Cerebellar nuclear complex (tissue), 1 donor: ENCODE measurements around the gene KCP.

Source experiments
- DNase-seq, 2 experiments: peaks; one replicate each; lab custom pipeline; 2025; lab: John Stamatoyannopoulos, UW

KCP gene

GRCh38 chr7:128841171-128841690 lies 69.3 kb downstream of the KCP start:
- DNase-seq = no peak

DNA sequence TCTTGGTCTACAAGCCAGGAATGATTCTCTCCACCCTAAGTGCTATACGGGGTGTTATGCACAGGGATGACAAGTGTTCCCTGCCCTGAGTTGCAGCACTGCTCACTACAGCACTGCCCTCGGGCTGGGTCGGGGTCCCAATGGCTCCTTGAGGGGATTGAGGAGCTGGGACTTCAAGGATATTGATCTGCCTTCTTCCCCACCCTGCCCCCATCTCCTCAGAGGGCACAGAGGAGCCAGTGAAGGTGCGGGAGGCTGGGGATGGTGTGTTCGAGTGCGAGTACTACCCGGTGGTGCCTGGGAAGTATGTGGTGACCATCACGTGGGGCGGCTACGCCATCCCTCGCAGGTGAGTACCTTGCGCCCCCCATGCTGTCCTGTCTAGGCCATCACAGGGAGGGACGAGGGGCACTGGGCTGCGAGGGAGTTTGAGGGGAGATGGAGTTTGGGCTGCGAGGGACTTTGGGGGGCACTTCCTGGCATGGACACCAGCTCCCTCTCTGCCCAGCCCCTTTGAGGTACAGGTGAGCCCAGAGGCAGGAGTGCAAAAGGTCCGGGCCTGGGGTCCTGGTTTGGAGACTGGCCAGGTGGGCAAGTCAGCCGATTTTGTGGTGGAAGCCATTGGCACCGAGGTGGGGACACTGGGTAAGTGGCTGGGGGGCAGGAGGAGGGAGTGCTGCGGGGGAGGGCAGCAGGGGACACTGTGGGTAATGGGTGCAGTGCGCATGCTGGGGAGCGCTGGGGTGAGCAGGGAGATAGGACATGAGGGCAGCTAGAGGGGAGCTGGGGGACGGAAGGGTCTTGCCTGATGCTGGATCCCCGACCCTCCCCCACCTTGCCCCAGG lies 70.0 kb downstream of the KCP start:
- no peak for DNase-seq

DNA sequence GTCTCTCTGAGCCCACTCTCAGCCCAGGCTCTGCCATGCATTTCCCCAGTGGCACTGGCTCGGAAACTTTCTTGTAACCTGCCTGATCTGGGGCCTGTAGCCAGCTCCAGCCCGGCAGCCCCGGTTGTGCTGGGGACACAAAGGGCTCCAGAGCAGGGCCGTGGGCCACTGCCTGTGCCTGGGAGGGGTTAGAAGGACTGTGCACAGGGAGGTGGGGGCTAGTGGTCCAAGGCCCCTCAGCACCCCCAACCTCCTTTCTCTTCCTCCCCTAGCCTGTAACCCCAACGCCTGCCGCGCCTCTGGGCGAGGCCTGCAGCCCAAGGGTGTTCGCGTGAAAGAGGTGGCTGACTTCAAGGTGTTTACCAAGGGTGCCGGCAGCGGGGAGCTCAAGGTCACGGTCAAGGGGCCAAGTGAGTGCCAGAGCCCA lies 70.7 kb downstream of the KCP start:
- no peak for DNase-seq

DNA sequence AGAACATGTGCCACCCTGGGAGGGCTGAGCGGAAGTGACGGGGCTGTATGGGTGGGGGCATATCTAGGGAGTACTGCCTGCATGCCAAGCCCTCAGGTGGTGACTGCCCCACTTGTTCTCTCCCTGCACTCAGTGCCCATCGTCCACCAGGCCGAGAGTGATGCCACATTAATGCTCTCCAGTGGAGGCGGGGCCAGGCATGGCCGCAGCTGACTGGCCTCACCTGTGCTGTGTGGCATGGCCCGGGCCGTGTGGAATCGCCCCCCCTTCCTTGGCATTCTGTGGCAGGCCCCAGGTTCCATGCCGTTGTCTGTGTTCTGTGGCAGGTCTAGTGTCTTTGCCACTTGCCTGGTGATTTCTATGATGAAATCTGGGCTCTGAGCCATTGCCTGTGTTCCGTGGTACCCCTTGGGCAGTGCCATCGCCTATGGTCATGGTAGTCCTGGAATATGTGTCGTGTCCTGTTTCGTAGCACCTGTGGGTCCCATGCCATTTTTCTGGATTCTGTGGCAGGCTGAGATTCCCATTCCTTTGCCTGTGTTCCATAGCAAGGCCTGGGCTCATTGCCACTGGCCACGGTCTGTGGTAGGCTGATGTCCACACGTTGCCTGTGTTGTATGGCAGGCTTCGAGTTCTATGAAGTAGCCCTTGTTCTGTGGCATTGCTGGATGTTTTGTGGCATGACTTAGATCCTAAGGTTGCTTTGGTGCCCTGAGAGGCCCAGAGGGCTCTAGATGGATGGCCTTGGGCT lies 71.4 kb downstream of the KCP start:
- DNase-seq = no peak

GRCh38 chr7:128838109-128838779 lies 72.3 kb downstream of the KCP start:
- no peak for DNase-seq

DNA sequence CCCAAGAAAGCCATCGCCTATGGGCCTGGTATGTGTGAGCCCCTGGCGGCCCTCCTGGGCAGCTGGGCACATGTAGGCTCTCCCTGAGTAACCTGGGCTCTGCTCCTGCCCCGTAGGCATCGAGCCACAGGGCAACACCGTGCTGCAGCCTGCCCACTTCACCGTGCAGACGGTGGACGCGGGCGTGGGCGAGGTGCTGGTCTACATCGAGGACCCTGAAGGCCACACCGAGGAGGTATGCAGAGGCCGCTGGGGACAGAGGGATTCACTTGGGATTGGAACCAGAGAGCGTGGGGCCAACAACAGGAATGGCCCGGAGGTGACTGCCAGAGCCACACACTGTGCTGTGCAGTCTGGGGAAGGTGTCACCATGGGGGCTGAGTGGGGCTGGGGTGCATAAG lies 73.0 kb downstream of the KCP start:
- DNase-seq = no peak

DNA sequence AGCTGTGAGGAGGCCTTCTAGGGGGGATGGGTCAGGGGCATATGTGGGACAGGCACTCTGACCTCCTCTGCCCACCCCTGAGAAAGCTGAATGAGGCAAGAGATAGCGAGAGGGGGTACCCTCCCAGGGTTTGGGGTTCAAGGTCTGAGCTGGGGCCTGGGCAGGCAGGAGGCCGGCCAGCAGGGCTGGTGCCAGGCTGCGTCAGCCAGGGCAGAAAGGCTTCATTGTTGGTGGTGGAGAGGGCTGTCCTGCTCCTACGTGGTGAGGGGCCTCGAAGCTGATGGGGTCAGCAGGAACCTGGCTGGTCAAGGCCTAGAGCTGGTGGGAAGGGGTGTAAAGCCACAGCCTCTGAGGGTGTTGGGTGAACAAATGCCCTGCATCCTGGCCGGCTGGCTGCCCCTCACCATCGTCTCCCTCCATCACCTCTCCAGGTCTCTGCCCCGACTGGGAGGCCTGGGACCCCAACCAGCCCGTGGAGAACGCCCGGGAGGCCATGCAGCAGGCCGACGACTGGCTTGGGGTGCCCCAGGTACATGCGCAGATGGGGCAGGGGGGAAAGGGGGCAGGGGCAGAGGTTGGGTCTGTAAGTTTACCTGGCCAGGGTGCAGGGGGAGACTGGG lies 73.7 kb downstream of the KCP start:
- DNase-seq = no peak

DNA sequence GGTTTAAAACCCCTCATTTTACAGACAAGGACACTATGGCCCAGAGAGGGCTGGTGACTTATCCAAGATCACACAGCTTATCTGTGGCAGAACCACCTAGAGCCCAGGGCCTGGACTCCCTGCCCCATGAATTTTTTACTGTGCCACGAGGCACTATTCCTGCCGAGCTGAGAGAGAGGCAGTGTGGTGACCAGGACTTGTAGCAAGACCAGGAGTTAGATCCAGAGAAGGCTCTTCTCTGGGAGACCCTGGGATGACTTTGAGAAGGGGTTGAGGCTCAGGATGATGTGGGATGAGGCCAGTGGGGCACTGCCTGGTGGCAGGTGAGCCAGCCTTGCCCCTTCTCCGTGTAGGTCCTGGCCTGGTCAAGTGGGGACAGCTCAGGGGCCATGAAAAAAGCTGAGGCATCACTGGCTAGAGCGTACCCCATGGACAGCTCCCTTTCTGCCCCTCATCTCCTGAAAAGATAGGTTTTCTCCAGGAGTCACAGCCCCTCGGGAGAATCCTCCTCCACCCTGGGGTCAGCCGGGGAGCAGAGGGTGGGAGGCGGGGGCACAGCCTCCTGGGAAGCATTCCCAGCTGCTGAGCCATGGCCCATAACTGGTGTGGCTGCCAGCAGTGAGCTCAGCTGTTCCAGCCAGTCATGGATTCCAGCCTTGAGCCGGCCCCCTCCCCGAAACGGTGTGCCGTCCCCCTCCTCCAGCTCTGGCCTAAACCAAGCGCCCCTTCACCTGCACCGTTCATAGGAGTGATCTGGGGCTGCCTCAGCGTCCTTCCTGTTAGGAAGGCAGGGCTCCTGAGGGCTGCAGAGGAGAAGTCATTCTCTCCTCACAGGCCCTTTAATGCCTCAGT lies 74.5 kb downstream of the KCP start:
- DNase-seq = no peak

DNA sequence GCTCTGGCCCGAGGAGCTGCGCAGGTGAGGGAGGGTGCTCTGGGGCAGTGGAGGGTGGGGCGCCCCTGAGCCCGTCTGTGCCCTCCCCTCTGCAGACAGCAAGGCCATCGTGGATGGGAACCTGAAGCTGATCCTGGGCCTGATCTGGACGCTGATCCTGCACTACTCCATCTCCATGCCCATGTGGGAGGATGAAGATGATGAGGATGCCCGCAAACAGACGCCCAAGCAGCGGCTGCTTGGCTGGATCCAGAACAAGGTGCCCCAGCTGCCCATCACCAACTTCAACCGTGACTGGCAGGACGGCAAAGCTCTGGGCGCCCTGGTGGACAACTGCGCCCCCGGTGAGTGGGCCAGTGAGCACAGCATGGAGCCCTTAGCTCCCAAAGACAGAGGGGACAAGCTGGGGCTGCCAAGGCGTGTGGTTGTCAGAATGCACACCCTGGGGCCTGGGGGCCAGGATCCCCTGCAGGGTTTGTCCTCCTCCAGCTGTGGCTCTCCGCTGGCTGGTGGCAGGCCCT lies 75.2 kb downstream of the KCP start:
- no peak for DNase-seq

DNA sequence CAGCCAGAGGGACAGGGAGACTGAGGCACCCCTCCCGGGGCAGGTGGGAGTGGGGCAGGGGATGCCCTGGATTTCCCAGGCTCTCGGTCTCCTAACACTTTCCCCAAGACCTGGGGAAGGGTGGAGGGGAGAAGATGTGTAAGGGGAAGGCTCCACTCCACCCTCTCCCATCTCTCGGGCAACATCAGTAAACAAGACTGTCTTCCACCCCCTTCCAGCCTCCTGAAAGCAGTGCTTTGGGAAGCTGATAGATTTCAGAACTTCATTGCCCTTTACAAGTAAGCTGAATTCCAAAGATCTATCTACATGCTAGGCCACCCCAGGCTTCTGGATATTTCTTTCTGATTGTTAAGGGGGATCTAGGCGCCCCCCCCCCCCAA lies 76.6 kb downstream of the KCP start:
- no peak for DNase-seq

GRCh38 chr7:128833148-128833945 lies 77.2 kb downstream of the KCP start:
- DNase-seq = no peak

DNA sequence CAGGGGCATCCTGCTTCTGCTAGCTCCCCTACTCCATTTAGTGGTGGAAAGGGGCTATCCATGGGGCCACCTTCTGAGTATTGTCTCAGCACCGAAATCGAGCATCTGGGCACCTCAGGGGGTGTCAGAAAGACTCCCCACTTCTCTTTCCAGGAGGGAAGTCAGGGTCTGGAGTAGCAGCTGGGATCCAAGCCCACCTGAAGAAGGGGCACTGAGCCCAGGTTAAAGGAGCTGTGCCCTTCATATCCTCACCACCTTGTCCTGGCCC lies 77.7 kb downstream of the KCP start:
- DNase-seq = no peak

- DNase-seq = no peak
These were observed 78.3 kb downstream of the KCP start for GRCh38 chr7:128831994-128832879.

- no peak for DNase-seq
These were observed 79.1 kb downstream of the KCP start for GRCh38 chr7:128831178-128831993.

DNA sequence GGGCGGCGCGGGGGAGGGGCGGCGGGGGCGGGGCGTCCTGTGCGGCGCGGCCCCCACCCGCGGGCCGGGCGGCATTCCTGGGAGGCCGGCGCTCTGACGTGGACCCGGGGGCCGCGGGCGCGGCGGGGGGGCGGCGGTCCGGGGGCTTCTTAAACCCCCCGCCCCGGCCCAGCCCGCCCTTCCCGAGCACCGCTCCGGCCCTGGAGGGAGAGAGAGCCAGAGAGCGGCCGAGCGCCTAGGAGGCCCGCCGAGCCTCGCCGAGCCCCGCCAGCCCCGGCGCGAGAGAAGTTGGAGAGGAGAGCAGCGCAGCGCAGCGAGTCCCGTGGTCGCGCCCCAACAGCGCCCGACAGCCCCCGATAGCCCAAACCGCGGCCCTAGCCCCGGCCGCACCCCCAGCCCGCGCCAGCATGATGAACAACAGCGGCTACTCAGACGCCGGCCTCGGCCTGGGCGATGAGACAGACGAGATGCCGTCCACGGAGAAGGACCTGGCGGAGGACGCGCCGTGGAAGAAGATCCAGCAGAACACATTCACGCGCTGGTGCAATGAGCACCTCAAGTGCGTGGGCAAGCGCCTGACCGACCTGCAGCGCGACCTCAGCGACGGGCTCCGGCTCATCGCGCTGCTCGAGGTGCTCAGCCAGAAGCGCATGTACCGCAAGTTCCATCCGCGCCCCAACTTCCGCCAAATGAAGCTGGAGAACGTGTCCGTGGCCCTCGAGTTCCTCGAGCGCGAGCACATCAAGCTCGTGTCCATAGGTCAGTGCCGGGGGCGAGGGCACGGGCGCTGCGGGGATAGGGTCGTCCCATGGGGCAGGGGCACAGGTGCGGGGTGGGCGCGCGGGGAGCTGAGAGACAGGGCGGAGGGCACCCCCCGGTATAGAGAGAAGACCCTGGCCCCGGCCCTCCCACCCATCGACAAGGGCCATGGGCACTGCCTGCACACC lies 80.0 kb downstream of the KCP start, which contains the start of gene FLNC:
Gene FLNC, plus strand, starts transcription at position 176 of the 947 bp plus-strand sequence. Its CDS starts 232 bp downstream, at position 408.
- no peak for DNase-seq

DNA sequence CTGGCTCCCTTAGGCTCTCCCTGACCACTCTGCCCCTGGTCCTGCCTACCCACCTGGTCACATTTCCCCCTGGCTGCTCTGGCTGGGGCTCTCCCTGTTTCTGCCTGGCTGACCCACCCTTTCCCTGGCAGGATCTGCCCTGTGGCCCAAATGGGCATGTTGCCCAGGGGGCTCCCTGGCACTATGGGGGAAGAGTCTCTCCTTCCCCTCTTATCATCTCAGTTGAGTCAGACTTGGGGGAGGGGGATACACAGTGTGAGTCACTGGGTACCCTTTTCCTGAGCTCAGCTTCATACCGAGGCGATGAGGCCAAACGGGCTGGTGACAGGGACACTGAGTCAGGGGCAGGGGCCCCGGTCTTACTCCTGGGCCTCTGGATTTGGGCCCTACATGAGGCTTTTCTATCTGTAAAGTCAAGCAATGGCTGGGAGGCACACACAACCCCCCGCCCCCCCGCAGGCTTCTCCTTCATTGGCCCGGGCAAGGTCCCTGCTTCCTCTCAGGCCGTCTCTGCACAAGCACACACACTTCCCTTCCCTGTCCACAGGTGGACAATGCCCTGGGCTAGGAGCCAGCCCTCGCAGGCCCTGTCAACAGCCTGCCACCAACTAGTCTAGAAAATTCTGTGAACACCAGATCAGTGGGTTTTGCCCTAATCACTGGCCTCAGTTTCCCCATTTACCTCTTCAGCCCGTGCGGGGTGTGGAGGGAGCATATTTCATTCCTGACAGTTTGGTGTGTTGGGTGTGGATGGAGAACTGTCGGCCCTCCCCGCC lies 80.9 kb downstream of the KCP start:
- no peak for DNase-seq
